Measurements from ENCODE around the gene RPS4Y2.

DNA sequence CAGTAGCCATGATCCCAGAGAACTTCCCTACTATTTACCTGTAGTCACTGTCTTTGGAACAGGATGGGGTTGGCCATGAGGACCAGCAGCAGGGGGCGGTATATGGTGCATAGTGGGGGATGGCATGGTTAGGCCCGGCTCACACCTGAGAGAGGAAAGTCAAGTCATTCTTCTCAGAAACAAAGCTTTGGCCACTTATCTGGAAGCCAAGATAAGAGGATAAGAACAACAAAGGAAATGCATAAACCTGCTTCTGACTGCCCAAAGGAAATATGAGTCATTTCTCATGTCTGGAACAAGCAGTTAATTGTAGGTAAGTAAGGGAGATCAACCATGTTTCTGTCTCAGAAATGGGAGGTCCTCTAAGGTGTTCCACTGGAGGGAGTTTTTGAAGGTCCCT lies 10.8 kb upstream of the RPS4Y2 start:
- TF ChIP-seq, protein P1, sequence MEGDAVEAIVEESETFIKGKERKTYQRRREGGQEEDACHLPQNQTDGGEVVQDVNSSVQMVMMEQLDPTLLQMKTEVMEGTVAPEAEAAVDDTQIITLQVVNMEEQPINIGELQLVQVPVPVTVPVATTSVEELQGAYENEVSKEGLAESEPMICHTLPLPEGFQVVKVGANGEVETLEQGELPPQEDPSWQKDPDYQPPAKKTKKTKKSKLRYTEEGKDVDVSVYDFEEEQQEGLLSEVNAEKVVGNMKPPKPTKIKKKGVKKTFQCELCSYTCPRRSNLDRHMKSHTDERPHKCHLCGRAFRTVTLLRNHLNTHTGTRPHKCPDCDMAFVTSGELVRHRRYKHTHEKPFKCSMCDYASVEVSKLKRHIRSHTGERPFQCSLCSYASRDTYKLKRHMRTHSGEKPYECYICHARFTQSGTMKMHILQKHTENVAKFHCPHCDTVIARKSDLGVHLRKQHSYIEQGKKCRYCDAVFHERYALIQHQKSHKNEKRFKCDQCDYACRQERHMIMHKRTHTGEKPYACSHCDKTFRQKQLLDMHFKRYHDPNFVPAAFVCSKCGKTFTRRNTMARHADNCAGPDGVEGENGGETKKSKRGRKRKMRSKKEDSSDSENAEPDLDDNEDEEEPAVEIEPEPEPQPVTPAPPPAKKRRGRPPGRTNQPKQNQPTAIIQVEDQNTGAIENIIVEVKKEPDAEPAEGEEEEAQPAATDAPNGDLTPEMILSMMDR (IDR thresholded peaks at IDR 0.05) = no peak
- TF ChIP-seq EP300 (IDR thresholded peaks at IDR 0.05) = no peak

All from stomach (tissue), 4 donors.